Naive B cell (primary cell): ENCODE measurements around the gene DNASE1L2. TPM values are rescaled to one million over a fixed set of nuclear protein-coding genes. Genes with fewer than 3 reads are reported as not detected.
A peak's percentile ranks its signal among the peaks of the same experiment; 100 is the strongest.

ENCODE experiments used
- ATAC-seq, 2 donors: fragments of 150-1000 bp; cut with Tn5 transposase; 2 replicates each; pipeline ENCODE4 v1.10.0; 2021; ENCODE audit warnings: low read depth in 2 of 2, mild to moderate bottlenecking in 2 of 2, moderate library complexity in 2 of 2
- DNase-seq: peaks from one replicate; pipeline ENCODE4 v3.0.0; 2022
- H3K27ac Mint-ChIP-seq, 6 donors: one replicate each; pipeline ENCODE4 v1.8.0; 2020 to 2022; ENCODE audit warnings: mild to moderate bottlenecking in 6 of 6, mixed read lengths in 6 of 6, moderate library complexity in 5 of 6, inconsistent platforms in 2 of 6
- H3K27me3 Mint-ChIP-seq, 3 donors: one replicate each; pipeline ENCODE4 v1.8.0; 2021 to 2022; ENCODE audit warnings: mixed read lengths in 3 of 3, mild to moderate bottlenecking in 1 of 3
- H3K36me3 Mint-ChIP-seq, 2 donors: one replicate each; pipeline ENCODE4 v1.8.0; 2020 to 2022; ENCODE audit warnings: mixed read lengths in 2 of 2, inconsistent platforms in 1 of 2, mild to moderate bottlenecking in 1 of 2
- H3K4me1 Mint-ChIP-seq, 3 donors: one replicate each; pipeline ENCODE4 v1.8.0; 2020 to 2022; ENCODE audit warnings: mixed read lengths in 3 of 3, inconsistent platforms in 1 of 3, mild to moderate bottlenecking in 1 of 3, moderate library complexity in 1 of 3
- H3K4me3 Mint-ChIP-seq, 8 donors: one replicate each; pipeline ENCODE4 v1.8.0; 2020 to 2022; ENCODE audit warnings: mild to moderate bottlenecking in 8 of 8, mixed read lengths in 8 of 8, moderate library complexity in 8 of 8, inconsistent platforms in 2 of 8
- H3K9me3 Mint-ChIP-seq, 7 donors: one replicate each; pipeline ENCODE4 v1.8.0; 2020 to 2022; ENCODE audit warnings: mixed read lengths in 7 of 7, mild to moderate bottlenecking in 5 of 7, inconsistent platforms in 2 of 7, moderate library complexity in 1 of 7
- polyA plus RNA-seq, 6 donors: library from polyadenylated mRNA; unstranded; fragments of 300-500 nt; fragmentation: Illumina TruSeq; gene quantifications; one replicate each; pipeline ENCODE4 v1.2.3, GENCODE V29; 2021; ENCODE audit warnings: low read depth in 6 of 6

DNASE1L2 gene
- polyA plus RNA-seq, 6 donors from 2014 or later = 0.30 TPM; not detected in 5

DNA sequence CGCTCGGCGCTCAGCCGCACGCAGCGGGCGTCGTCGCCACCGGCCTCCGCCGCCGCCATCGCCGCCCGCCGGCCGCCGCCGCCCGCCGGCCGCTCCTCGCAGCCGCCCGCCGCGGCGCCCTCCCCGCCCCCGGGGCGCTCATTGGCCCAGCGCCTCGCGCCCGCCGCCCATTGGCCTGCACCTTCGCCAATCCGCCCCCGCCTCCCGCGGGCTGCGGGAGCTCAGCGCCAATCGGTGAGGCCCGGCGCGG is 21.6 kb upstream of the DNASE1L2 start, which contains the start of gene PGP:
TSS of gene PGP (minus strand) at position 122 of the 250 bp plus-strand sequence. CDS start at position 59, 63 bp downstream.
- no peak for DNase-seq
- Mint-ChIP-seq H3K36me3 (no peaks in the 10 kb centered on the region), H3K4me3 (peak within 1 kb of the TSS; percentile 86 to 94 (median 89)), H3K4me1 (peaks cover 10 to 18% (median 11%) of the 10 kb centered on the region in 3 donors), H3K27me3 (no peaks in the 10 kb centered on the region), H3K27ac (peak within 1 kb of the TSS in 4 of 6 donors; percentile 82 to 92 (median 84)), H3K9me3 (no peaks in the 10 kb centered on the region)
- peak; percentile 95 to 96 for ATAC-seq

DNA sequence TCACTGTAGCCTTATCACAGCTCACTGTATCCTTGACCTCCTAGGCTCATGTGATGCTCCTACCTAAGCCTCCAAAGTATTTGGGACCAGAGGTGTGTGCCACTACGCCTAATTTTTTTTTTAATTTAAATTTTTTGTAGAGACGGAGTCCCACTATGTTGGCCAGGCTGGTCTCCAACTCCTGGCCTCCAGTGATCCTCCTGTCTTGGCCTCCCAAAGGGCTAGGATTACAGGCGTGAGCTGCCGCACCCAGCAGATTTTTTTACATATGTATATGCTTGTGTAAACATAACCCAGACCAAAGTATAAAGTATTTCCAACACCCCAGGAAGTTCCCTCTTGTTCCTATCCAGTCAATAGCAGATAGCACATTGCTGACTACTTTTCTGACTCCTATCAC is 19.9 kb upstream of the DNASE1L2 start:
- DNase-seq = no peak
- H3K36me3 Mint-ChIP-seq = no peaks in the 10 kb centered on the region
- no peaks in the 10 kb centered on the region for H3K9me3 Mint-ChIP-seq
- peak overlapping the region in 1 of 6 donors; percentile 82 for H3K27ac Mint-ChIP-seq
- peaks cover 10 to 18% (median 11%) of the 10 kb centered on the region in 3 donors for H3K4me1 Mint-ChIP-seq
- H3K27me3 Mint-ChIP-seq = no peaks in the 10 kb centered on the region
- H3K4me3 Mint-ChIP-seq = peak overlapping the region in 7 of 8 donors; percentile 55 to 94 (median 87)
- ATAC-seq = no peak

DNA sequence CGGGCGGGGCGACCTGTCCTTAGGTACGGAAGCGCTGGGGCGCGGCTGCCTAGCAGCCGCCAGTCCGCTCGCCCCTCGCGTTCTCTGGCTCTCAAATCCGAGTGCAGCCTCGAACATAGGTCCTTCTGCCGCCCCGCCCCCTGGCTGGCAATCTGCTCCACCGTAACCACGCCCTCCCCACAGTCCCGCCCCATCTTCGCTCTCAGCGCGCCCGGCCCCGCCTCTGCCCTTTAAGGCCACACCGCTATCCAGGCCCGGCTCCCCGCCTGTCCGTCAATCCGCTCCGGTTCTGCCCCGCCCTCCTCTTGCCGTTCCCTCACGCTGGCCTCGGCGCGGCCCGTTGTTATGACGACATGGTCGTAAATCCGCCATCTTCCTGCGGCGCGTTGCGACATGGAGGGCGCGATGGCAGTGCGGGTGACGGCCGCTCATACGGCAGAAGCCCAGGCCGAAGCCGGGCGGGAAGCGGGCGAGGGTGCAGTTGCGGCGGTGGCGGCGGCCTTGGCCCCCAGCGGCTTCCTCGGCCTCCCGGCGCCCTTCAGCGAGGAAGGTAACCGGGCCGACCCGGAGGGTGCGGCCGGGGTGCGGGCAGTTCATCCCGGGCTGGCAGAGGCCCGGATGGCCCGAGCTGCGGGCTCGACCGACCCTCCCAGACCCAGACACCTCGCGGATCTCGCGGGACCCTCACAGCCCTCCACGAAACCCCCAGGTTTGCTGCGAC is 12.9 kb upstream of the DNASE1L2 start, which contains the start of gene E4F1:
TSS of gene E4F1 (plus strand) at position 371 of the 721 bp plus-strand sequence. CDS start at position 394, 23 bp downstream.
- Mint-ChIP-seq H3K27ac (peak within 1 kb of the TSS; percentile 44 to 89 (median 68)), H3K36me3 (no peaks in the 10 kb centered on the region)
- peak; percentile 96 to 97 for ATAC-seq

DNA sequence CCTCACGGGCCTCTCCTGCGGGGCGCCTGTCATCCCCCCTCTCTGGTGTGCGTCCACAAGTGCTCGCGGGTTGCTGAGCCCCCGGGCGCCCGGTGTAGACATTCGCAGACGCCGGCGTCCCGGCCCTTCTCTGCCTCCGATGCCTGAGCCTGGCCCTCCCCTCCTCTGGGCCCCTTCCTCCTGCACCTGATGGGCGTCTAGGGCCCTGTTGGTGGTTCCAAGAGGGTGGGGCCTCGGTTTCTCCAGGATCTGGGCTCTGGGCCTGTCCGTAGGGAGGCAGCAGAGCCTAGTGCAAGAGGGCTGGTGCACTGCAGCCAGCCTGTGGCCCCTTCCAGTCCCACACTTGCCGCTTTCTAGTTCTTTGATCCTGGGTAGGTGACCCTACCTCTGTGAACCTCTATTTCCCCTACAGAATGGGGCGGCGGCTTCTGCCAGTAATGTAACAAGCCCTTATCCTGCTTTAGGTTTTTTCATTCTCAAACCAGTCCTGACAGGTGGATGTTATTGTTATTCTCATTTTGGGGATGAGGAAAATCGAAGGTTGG is 12.2 kb upstream of the DNASE1L2 start:
- H3K27ac Mint-ChIP-seq = peak overlapping the region in 4 of 6 donors; percentile 28 to 78 (median 62)
- H3K4me1 Mint-ChIP-seq = peaks cover 0 to 21% (median 21%) of the 10 kb centered on the region in 3 donors
- H3K36me3 Mint-ChIP-seq = no peaks in the 10 kb centered on the region
- no peaks in the 10 kb centered on the region for H3K9me3 Mint-ChIP-seq
- DNase-seq (no peak), ATAC-seq (peak; percentile 3 to 7)
- no peaks in the 10 kb centered on the region for H3K27me3 Mint-ChIP-seq
- H3K4me3 Mint-ChIP-seq = peak overlapping the region; percentile 70 to 92 (median 84)

More for the DNA sequence above, 12.9 kb upstream of the DNASE1L2 start, which contains the start of gene E4F1:
- H3K9me3 Mint-ChIP-seq = no peaks in the 10 kb centered on the region
- H3K27me3 Mint-ChIP-seq = no peaks in the 10 kb centered on the region
- H3K4me3 Mint-ChIP-seq = peak within 1 kb of the TSS; percentile 75 to 94 (median 87)
- peak; percentile 99 for DNase-seq
- H3K4me1 Mint-ChIP-seq = peaks cover 0 to 21% (median 21%) of the 10 kb centered on the region in 3 donors

DNA sequence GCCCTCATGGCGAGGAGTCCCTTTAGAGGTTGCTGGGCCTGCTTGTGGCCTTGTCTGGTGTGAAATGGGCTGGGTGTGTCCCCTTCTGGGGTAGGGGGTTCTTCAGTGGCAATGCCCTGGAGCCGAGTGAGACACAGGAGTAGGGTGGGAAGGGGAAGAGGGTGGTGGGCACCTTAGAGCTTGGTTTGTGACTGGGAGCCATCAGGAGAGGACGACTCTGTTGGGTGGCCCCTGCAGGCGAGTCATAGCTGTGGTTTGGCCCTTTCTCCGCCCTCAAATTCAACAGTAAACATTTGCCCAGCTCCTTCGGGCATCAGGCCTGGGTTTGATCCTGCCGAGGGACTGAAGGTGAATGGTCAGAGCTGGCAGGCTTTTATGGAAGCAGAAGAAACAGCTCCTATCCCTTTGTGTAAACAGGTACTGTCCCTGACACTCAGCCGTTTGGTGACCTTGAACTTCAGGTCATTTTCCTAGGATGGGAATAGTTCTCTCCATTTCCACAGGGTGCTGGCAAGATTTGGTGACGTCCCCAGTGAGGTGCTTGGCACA is 9.9 kb upstream of the DNASE1L2 start:
- H3K9me3 Mint-ChIP-seq = no peaks in the 10 kb centered on the region
- peaks cover 0 to 11% of the 10 kb centered on the region in 2 donors for H3K36me3 Mint-ChIP-seq
- DNase-seq (no peak), ATAC-seq (no peak)
- H3K27me3 Mint-ChIP-seq = no peaks in the 10 kb centered on the region
- H3K27ac Mint-ChIP-seq = peak overlapping the region in 3 of 6 donors; percentile 58 to 80 (median 68)
- H3K4me3 Mint-ChIP-seq = peak overlapping the region in 6 of 8 donors; percentile 8 to 79 (median 20)
- peaks cover 0 to 21% (median 21%) of the 10 kb centered on the region in 3 donors for H3K4me1 Mint-ChIP-seq

DNA sequence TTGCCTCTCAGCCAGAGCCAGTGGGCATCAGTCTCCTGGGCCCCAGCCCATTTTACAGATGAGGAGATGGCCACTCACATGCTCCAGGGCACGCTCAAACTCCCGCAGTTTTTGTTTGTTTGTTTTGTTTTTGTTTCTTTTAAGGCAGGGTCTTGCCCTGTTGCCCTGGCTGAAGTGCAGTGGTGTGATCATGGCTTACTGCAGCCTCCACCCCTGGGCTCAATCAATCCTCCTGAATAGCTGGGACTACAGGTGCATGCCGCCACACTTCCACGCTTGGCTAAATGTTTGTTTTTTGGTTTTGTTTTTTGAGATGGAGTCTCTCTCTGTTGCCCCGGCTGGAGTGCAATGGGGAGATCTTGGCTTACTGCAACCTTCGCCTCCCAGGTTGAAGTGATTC is 9.3 kb upstream of the DNASE1L2 start:
- Mint-ChIP-seq H3K36me3 (peaks cover 0 to 11% of the 10 kb centered on the region in 2 donors), H3K4me1 (peaks cover 0 to 21% (median 21%) of the 10 kb centered on the region in 3 donors), H3K4me3 (peak overlapping the region in 2 of 8 donors; percentile 22 to 79), H3K27me3 (no peaks in the 10 kb centered on the region), H3K9me3 (no peaks in the 10 kb centered on the region), H3K27ac (peak overlapping the region in 1 of 6 donors; percentile 58)
- DNase-seq = no peak
- no peak for ATAC-seq

DNA sequence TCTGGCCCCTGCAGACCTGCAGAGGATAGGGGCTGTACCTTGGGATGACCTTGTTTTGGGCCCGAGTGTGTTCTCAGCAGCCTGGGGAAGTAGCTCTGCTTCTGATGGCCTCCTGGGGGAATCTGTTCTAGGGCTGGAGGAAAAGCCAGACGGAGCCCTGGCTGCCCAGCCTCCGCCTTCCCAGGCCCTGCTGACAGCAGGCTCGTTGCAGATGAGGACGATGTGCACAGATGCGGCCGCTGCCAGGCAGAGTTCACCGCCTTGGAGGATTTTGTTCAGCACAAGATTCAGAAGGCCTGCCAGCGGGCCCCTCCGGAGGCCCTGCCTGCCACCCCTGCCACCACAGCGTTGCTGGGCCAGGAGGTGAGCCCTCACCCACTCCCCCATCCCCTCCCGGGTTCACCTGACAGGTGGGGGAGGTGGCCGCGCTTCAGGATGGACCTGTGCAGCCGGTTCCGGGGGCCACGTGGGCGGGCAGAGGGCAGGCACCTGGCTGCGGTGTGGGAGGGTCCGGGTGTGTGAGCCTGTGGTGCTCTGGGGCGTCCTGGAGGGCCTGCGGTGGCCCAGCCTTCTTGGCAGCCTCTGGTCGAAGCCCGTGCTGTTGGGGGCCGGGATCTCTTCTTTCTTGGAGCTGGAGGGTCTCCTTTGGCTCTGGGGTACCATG is 8.0 kb upstream of the DNASE1L2 start:
- H3K36me3 Mint-ChIP-seq = peaks cover 0 to 11% of the 10 kb centered on the region in 2 donors
- no peak overlapping the region for H3K4me3 Mint-ChIP-seq
- H3K27ac Mint-ChIP-seq = no peak overlapping the region
- DNase-seq (no peak), ATAC-seq (no peak)
- peaks cover 0 to 21% (median 21%) of the 10 kb centered on the region in 3 donors for H3K4me1 Mint-ChIP-seq
- H3K9me3 Mint-ChIP-seq = no peaks in the 10 kb centered on the region
- H3K27me3 Mint-ChIP-seq = no peaks in the 10 kb centered on the region

DNA sequence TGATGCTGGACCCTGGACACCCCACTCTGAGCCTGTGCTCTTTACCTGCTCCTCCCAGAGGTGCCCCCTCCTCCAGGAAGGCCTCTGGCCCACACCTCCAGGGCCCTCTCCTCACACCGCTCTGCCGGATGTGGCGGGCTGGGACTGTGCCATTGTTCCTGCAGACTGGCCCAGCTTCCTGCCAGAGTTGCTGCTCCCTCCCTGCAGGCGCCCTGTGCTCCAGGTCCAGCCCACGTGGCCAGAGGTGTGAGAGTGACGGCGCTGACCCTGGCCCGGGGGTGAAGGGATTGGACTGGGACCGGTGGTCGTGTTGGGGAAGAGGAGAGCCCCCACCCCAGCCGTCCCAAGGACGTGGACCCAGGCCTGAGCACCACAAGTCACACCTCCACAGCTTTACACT is 7.2 kb upstream of the DNASE1L2 start:
- DNase-seq = no peak
- Mint-ChIP-seq H3K36me3 (peaks cover 0 to 11% of the 10 kb centered on the region in 2 donors), H3K9me3 (no peaks in the 10 kb centered on the region), H3K4me3 (no peak overlapping the region), H3K27ac (peak overlapping the region in 1 of 6 donors; percentile 36), H3K27me3 (no peaks in the 10 kb centered on the region), H3K4me1 (peaks cover 0 to 20% (median 20%) of the 10 kb centered on the region in 3 donors)
- ATAC-seq = no peak

DNA sequence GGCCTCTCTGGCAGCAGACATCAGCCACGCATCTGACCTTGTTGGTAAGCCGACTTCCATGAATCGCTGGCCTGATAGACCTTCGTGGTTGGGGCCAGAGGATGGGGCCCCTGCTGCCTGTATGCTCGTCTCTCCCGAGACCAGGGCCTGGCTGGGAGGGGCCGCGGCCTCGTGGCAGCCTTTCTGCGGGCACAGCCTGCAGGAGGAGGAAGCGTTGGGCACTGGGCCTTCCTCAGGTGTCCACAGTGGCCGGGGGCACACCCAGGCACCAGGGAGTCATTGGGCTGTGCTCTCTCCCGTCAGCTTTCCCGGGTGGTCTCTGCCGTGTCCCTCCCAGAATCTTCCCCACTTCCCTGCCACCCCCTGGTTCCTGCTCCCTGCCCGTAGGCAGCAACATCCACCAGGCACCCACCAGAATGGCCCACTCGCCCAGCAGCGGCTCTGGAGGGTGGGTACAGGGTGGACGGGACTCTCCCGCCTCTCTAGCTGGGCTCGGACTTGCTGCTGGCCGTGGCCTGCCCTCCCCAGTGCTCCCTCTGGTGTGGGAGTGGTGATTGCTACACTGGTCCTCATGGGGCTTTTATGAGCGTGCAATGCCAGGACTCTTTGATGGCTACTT is 6.5 kb upstream of the DNASE1L2 start:
- peak overlapping the region in 1 of 8 donors; percentile 38 for H3K4me3 Mint-ChIP-seq

DNA sequence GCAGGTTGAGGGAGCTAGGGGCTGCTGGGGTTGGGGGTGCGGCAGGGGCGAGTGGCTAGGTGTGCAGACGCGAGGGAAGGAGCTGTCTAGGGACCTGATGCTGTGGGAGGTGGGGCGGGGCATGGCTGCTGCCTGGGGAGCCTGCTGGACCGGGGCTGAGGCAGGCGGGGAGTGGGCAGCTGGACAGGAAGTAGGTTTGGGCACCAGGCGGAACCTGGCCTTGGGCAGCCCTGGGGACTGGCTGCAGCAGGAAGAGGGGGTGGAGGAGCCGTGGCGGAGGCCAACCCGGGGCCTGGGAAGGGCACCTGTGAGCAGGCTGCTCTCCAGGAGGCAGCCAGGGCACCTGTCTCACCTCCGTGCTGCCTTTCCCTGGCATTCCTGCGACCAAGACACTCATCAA is 5.9 kb upstream of the DNASE1L2 start:
- Mint-ChIP-seq H3K4me1 (peaks cover 0 to 11% (median 9%) of the 10 kb centered on the region in 3 donors), H3K27me3 (peaks cover 0 to 8% (median 0%) of the 10 kb centered on the region in 3 donors), H3K4me3 (peak overlapping the region in 1 of 8 donors; percentile 38), H3K36me3 (peaks cover 0 to 11% of the 10 kb centered on the region in 2 donors), H3K9me3 (no peaks in the 10 kb centered on the region), H3K27ac (no peak overlapping the region)
- DNase-seq (no peak), ATAC-seq (no peak)

More for the DNA sequence above, 6.5 kb upstream of the DNASE1L2 start:
- H3K27me3 Mint-ChIP-seq = peaks cover 0 to 2% (median 0%) of the 10 kb centered on the region in 3 donors
- peaks cover 0 to 14% (median 13%) of the 10 kb centered on the region in 3 donors for H3K4me1 Mint-ChIP-seq
- H3K9me3 Mint-ChIP-seq = no peaks in the 10 kb centered on the region
- peaks cover 0 to 11% of the 10 kb centered on the region in 2 donors for H3K36me3 Mint-ChIP-seq
- no peak overlapping the region for H3K27ac Mint-ChIP-seq
- no peak for DNase-seq
- ATAC-seq = no peak

DNA sequence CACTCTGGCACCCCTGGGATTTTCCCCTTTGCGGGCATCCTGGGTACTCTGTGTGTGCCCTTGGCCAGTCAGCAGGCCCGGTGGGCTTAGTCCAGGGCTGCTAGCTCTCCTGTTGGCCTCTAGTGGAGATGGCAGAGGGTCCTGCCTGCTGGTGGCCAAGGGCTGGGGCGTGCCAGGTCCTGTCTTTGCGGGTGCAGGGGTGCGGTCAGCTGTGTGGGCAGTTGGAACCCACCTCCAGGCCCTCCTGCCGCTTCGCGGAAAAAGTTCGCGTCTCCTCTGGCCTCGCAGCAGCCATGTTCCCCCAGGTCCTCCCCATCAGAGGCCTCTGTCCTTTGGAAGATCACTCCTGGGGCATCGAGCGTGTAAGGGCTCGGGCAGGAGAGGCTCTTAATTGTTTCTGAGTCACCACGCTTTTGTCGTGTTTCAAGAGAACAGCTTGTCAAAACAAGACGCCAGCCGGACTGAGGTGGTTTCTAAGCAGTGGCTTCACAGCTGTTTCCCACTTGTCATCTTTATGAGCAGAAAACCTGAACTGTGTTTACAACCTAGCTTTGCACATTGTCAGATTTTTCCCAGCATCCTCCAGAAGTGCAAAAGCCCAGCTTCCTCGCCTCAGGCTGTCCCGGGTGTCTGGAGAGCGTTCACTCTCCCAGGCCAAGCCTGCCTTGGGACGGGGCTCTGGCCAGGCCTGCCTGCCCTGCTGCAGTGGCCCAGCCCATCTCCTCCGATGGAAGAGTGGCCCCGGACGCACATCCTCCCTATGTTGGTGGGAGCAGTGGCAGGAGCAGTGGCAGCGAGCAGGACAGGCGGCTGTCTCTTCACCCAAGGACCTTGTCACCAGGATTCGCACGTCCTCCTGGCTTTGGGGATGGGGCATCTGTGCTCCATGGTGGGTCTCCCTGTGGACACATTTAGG is 5.0 kb upstream of the DNASE1L2 start:
- Mint-ChIP-seq H3K27me3 (peaks cover 0 to 17% (median 0%) of the 10 kb centered on the region in 3 donors), H3K27ac (no peak overlapping the region), H3K4me1 (peaks cover 0 to 6% (median 4%) of the 10 kb centered on the region in 3 donors), H3K36me3 (peaks cover 0 to 11% of the 10 kb centered on the region in 2 donors), H3K4me3 (no peak overlapping the region), H3K9me3 (no peaks in the 10 kb centered on the region)
- DNase-seq = no peak
- no peak for ATAC-seq
